Muscle of leg (tissue), 11 donors: ENCODE data around the gene LNPK. TPM values are rescaled to one million over a fixed set of nuclear protein-coding genes. Genes with fewer than 3 reads are reported as not detected.
"Not testable (repeated sequence)": the region's sequence is repeated elsewhere in the genome, so short reads cannot be mapped to it uniquely, and the experiment has no call there.

ENCODE experiments used
- DNase-seq: peaks from one replicate; pipeline ENCODE4 v3.0.0; 2013
- H3K27ac ChIP-seq: one replicate; pipeline ENCODE4 v1.5.1; 2013; ENCODE audit warnings: mild to moderate bottlenecking, low read length, control low read depth
- H3K27me3 ChIP-seq: one replicate; pipeline ENCODE4 v1.6.1; 2013; ENCODE audit warnings: low read length; ENCODE audit not compliant: control insufficient read depth, insufficient read depth
- H3K36me3 ChIP-seq: one replicate; pipeline ENCODE4 v1.6.1; 2013; ENCODE audit warnings: low read length; ENCODE audit not compliant: control insufficient read depth, insufficient read depth
- H3K4me1 ChIP-seq: one replicate; pipeline ENCODE4 v1.6.1; 2013; ENCODE audit warnings: low read length; ENCODE audit not compliant: control insufficient read depth, insufficient read depth
- H3K4me3 ChIP-seq: one replicate; pipeline ENCODE4 v1.5.1; 2013; ENCODE audit warnings: low read length, control low read depth
- H3K9me3 ChIP-seq: replicated peaks from 2 replicates; pipeline ENCODE4 v1.6.1; 2013; ENCODE audit warnings: low read depth, low read length; ENCODE audit not compliant: control insufficient read depth
- WGBS: methylation state at CpG from one replicate; pipeline ENCODE4 v1.1.5; 2013; ENCODE audit warnings: missing lambda C conversion rate; ENCODE audit not compliant: insufficient coverage; 5-methylcytosine and 5-hydroxymethylcytosine counted together
- polyA plus RNA-seq, 8 donors: library from polyadenylated mRNA; unstranded; fragments of 120-200 nt; gene quantifications; one replicate each; pipeline versions ENCODE4 v1.2.1 to v1.2.3, GENCODE V29; 2013; ENCODE audit warnings: inconsistent platforms in 1 of 8, low replicate concordance in 1 of 8; ENCODE audit not compliant: insufficient read length in 8 of 8, insufficient read depth in 1 of 8
- total RNA-seq: library from RNA; stranded (reverse); fragments of 120-200 nt; gene quantifications from one replicate; pipeline ENCODE4 v1.2.4, GENCODE V29; 2013

LNPK gene
- total and polyA plus RNA-seq, 9 donors, result 18.0 to 40.6 (median 32.2) TPM

- WGBS, result no CpG with 5 or more reads among the region's 1 CpG
- Histone ChIP-seq H3K36me3 (no peaks in the 10 kb centered on the region), H3K4me3 (no peak overlapping the region)
These were observed 16.6 kb upstream of the LNPK start for GRCh38 chr2:176018708-176019107.

GRCh38 chr2:176009445-176009844 lies 7.4 kb upstream of the LNPK start:
- no peak overlapping the region for H3K4me3 ChIP-seq
- H3K27ac ChIP-seq, result no peak overlapping the region
- no peaks in the 10 kb centered on the region for H3K27me3 ChIP-seq
- WGBS, result no CpG with 5 or more reads among the region's 2 CpGs
- H3K4me1 ChIP-seq, result no peaks in the 10 kb centered on the region
- H3K9me3 ChIP-seq, result no peaks in the 10 kb centered on the region
- no peaks in the 10 kb centered on the region for H3K36me3 ChIP-seq
- no peak for DNase-seq

More at GRCh38 chr2:176018708-176019107, 16.6 kb upstream of the LNPK start:
- no peak overlapping the region for H3K27ac ChIP-seq
- H3K27me3 ChIP-seq, result peaks cover 4% of the 10 kb centered on the region
- H3K9me3 ChIP-seq, result no peaks in the 10 kb centered on the region
- DNase-seq, result no peak
- no peaks in the 10 kb centered on the region for H3K4me1 ChIP-seq

- no peaks in the 10 kb centered on the region for H3K9me3 ChIP-seq
- peaks cover 6% of the 10 kb centered on the region for H3K4me1 ChIP-seq
- no peak for DNase-seq
- H3K4me3 ChIP-seq, result no peak overlapping the region
- no peak overlapping the region for H3K27ac ChIP-seq
- WGBS, result no CpG with 5 or more reads among the region's 1 CpG
- no peaks in the 10 kb centered on the region for H3K36me3 ChIP-seq
- no peaks in the 10 kb centered on the region for H3K27me3 ChIP-seq
These were observed 2.9 kb upstream of the LNPK start for GRCh38 chr2:176004934-176005333.

- Histone ChIP-seq H3K36me3 (no peaks in the 10 kb centered on the region), H3K27me3 (no peaks in the 10 kb centered on the region), H3K4me3 (no peak overlapping the region), H3K27ac (no peak overlapping the region), H3K4me1 (peaks cover 6% of the 10 kb centered on the region), H3K9me3 (no peaks in the 10 kb centered on the region)
- WGBS, result no CpG with 5 or more reads among the region's 5 CpGs
- no peak for DNase-seq
These were observed 1.9 kb upstream of the LNPK start for GRCh38 chr2:176003958-176004357.

GRCh38 chr2:176002688-176003210 lies 682 bp upstream of the LNPK start:
- WGBS, result 6% methylated on average over 8 of the region's 14 CpGs
- H3K4me1 ChIP-seq, result peaks cover 6% of the 10 kb centered on the region
- no peaks in the 10 kb centered on the region for H3K9me3 ChIP-seq
- H3K27me3 ChIP-seq, result no peaks in the 10 kb centered on the region
- H3K36me3 ChIP-seq, result no peaks in the 10 kb centered on the region
- H3K4me3 ChIP-seq, result peak overlapping the region; percentile 60
- peak; percentile 64 for DNase-seq
- peak overlapping the region; percentile 92 for H3K27ac ChIP-seq

GRCh38 chr2:176001281-176001915 lies 669 bp downstream of the LNPK start:
- no peaks in the 10 kb centered on the region for H3K36me3 ChIP-seq
- H3K27me3 ChIP-seq, result no peaks in the 10 kb centered on the region
- peaks cover 6% of the 10 kb centered on the region for H3K4me1 ChIP-seq
- DNase-seq, result peak; percentile 81
- H3K9me3 ChIP-seq, result no peaks in the 10 kb centered on the region
- peak overlapping the region; percentile 60 for H3K4me3 ChIP-seq
- 0% methylated on average over 18 of the region's 21 CpGs for WGBS
- H3K27ac ChIP-seq, result peak overlapping the region; percentile 84

GRCh38 chr2:175999283-175999819 lies 2.7 kb downstream of the LNPK start:
- H3K4me3 ChIP-seq, result no peak overlapping the region
- no peak for DNase-seq
- H3K4me1 ChIP-seq, result peaks cover 6% of the 10 kb centered on the region
- no peaks in the 10 kb centered on the region for H3K9me3 ChIP-seq
- WGBS, result 90% methylated on average over 2 of the region's 2 CpGs
- H3K36me3 ChIP-seq, result no peaks in the 10 kb centered on the region
- no peak overlapping the region for H3K27ac ChIP-seq
- no peaks in the 10 kb centered on the region for H3K27me3 ChIP-seq

GRCh38 chr2:175990099-175990498 lies 12.0 kb downstream of the LNPK start:
- no peak overlapping the region for H3K27ac ChIP-seq

GRCh38 chr2:175987126-175987525 lies 14.9 kb downstream of the LNPK start:
- not testable (repeated sequence) for H3K27ac ChIP-seq, H3K9me3 ChIP-seq, H3K36me3 ChIP-seq, DNase-seq, H3K4me1 ChIP-seq, H3K27me3 ChIP-seq, H3K4me3 ChIP-seq
- no CpG with 5 or more reads among the region's 4 CpGs for WGBS

More at GRCh38 chr2:175990099-175990498, 12.0 kb downstream of the LNPK start:
- peaks cover 3% of the 10 kb centered on the region for H3K36me3 ChIP-seq
- H3K4me3 ChIP-seq, result no peak overlapping the region
- H3K27me3 ChIP-seq, result no peaks in the 10 kb centered on the region
- no peaks in the 10 kb centered on the region for H3K9me3 ChIP-seq
- no peak for DNase-seq
- no peaks in the 10 kb centered on the region for H3K4me1 ChIP-seq
- 83% methylated on average over 1 of the region's 2 CpGs for WGBS

GRCh38 chr2:175984846-175985245 lies 17.2 kb downstream of the LNPK start:
- DNase-seq, result no peak
- Histone ChIP-seq H3K4me1 (no peaks in the 10 kb centered on the region), H3K9me3 (no peaks in the 10 kb centered on the region), H3K36me3 (peaks cover 4% of the 10 kb centered on the region), H3K27me3 (no peaks in the 10 kb centered on the region), H3K4me3 (no peak overlapping the region), H3K27ac (no peak overlapping the region)
- WGBS, result no CpG with 5 or more reads among the region's 2 CpGs
